Effector CD8-positive, alpha-beta T cell (primary cell): ENCODE data around the gene ACTN4.

Source experiments
- DNase-seq: peaks from one replicate; lab custom pipeline; 2025; lab: John Stamatoyannopoulos, UW

ACTN4 gene

GRCh38 chr19:38725469-38726283 lies 78.2 kb downstream of the ACTN4 start:
- no peak for DNase-seq

- no peak for DNase-seq
Observed at GRCh38 chr19:38726284-38726673, 78.8 kb downstream of the ACTN4 start.

GRCh38 chr19:38726761-38727301 lies 79.4 kb downstream of the ACTN4 start:
- no peak for DNase-seq

- no peak for DNase-seq
Observed at GRCh38 chr19:38727306-38727867, 79.9 kb downstream of the ACTN4 start.

- no peak for DNase-seq
Observed at GRCh38 chr19:38727868-38728660, 80.6 kb downstream of the ACTN4 start.

- no peak for DNase-seq
Observed at GRCh38 chr19:38728752-38729541, 81.5 kb downstream of the ACTN4 start.

GRCh38 chr19:38729653-38730469 lies 82.4 kb downstream of the ACTN4 start:
- DNase-seq, result peak; percentile 69

GRCh38 chr19:38730470-38730730 lies 83.0 kb downstream of the ACTN4 start:
- DNase-seq, result no peak

GRCh38 chr19:38730731-38731589 lies 83.5 kb downstream of the ACTN4 start:
- DNase-seq, result no peak

GRCh38 chr19:38731654-38732301 lies 84.3 kb downstream of the ACTN4 start:
- no peak for DNase-seq

- DNase-seq, result no peak
Observed at GRCh38 chr19:38733241-38733492, 85.7 kb downstream of the ACTN4 start.

GRCh38 chr19:38733493-38734175 lies 86.2 kb downstream of the ACTN4 start:
- DNase-seq, result no peak

- DNase-seq, result no peak
Observed at GRCh38 chr19:38734176-38734425, 86.7 kb downstream of the ACTN4 start.

GRCh38 chr19:38734426-38735256 lies 87.2 kb downstream of the ACTN4 start:
- DNase-seq, result no peak

- peak; percentile 22 for DNase-seq
Observed at GRCh38 chr19:38735257-38735686, 87.8 kb downstream of the ACTN4 start.

- peak; percentile 21 for DNase-seq
Observed at GRCh38 chr19:38736036-38736412, 88.6 kb downstream of the ACTN4 start.

GRCh38 chr19:38736413-38737280 lies 89.2 kb downstream of the ACTN4 start:
- peak; percentile 52 for DNase-seq
